HL-60 (cell line): ENCODE measurements around the gene NOP9.

Source experiments
- GABPA ChIP-seq: IDR thresholded peaks from 2 replicates; pipeline ENCODE4 v1.6.1; 2012; ENCODE audit warnings: low read depth
- POLR2AphosphoS5 ChIP-seq: IDR thresholded peaks from 2 replicates; pipeline ENCODE4 v1.6.1; 2012; ENCODE audit warnings: low read depth
- TF ChIP-seq, protein P1 (sequence below): IDR thresholded peaks from one replicate; pipeline ENCODE4 v1.5.1; 2011; ENCODE audit warnings: low read length, control low read depth, inconsistent platforms; ENCODE audit not compliant: insufficient read depth

DNA sequence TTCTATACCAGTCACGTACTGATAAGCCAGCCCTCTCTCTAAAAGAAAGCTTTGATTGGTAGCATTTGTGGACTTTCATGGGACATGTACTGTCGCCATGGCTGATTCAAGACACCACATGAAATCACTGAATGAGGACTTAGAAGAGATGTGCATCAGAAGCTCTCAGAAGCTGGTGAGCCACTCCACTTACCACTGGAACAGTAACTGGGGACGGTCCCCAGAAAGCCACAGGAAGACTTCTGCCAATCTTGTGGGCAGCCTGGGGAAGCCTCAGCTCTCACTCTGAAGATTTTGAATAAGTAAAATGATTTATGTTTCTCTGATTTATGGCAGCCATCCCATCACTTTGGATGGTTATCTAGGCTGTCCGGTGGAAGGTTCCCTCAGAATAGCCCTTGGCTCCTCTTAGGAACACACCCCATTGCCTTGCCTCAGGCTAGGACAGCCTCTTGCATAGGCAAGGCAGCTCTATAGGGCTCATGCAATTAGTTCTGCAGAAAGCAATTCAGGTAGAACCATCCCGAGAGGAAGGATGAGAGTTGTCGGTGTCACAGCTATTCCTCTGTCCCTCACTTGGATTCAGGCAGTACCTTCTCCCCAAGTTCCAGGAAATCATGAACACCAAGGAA lies 9.9 kb upstream of the NOP9 start:
- TF ChIP-seq, protein P1, sequence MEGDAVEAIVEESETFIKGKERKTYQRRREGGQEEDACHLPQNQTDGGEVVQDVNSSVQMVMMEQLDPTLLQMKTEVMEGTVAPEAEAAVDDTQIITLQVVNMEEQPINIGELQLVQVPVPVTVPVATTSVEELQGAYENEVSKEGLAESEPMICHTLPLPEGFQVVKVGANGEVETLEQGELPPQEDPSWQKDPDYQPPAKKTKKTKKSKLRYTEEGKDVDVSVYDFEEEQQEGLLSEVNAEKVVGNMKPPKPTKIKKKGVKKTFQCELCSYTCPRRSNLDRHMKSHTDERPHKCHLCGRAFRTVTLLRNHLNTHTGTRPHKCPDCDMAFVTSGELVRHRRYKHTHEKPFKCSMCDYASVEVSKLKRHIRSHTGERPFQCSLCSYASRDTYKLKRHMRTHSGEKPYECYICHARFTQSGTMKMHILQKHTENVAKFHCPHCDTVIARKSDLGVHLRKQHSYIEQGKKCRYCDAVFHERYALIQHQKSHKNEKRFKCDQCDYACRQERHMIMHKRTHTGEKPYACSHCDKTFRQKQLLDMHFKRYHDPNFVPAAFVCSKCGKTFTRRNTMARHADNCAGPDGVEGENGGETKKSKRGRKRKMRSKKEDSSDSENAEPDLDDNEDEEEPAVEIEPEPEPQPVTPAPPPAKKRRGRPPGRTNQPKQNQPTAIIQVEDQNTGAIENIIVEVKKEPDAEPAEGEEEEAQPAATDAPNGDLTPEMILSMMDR: no peak
- TF ChIP-seq POLR2AphosphoS5 (no peak), GABPA (no peak)
